Measurements from ENCODE around the gene TANC1. TPM values are rescaled to one million over a fixed set of nuclear protein-coding genes. Genes with fewer than 3 reads are reported as not detected.

The TANC1 gene
- polyA plus RNA-seq, 1 donor (not counting 4 experiments of a cell fraction or from before 2014, with no cell fraction given) = 33.5 TPM

GRCh38 chr2:159072795-159073194 is 104.4 kb downstream of the TANC1 start:
- H2AFZ ChIP-seq (ENCODE audit: control insufficient read depth, low read length) = no peak overlapping the region
- TF ChIP-seq CTCF (optimal IDR thresholded peaks at IDR 0.05 in 1 of 3, IDR thresholded peaks at IDR 0.05 in 1 of 3, conservative IDR thresholded peaks at IDR 0.05 in 1 of 3; ENCODE audit: extremely low read depth in 1 of 3, insufficient read depth in 2 of 3, low read length in 3 of 3) = no peak
- peak overlapping the region in 1 of 3 experiments; percentile 8 for H3K4me3 ChIP-seq (ENCODE audit: control insufficient read depth in 2 of 3, extremely low read depth in 1 of 3, insufficient read depth in 2 of 3, low read depth in 1 of 3, low read length in 3 of 3)
- H3K79me2 ChIP-seq (ENCODE audit: control insufficient read depth, insufficient read depth, low read length) = peaks cover 29% of the 10 kb centered on the region
- peaks cover 33% of the 10 kb centered on the region for H3K4me1 ChIP-seq (ENCODE audit: control insufficient read depth, extremely low read depth, insufficient read depth, low read length)
- H3K27ac ChIP-seq (ENCODE audit: control insufficient read depth, insufficient read depth, low read length) = peak overlapping the region; percentile 73
- H3K4me2 ChIP-seq (ENCODE audit: control insufficient read depth, extremely low read depth, insufficient read depth, low read depth, low read length) = peak overlapping the region; percentile 49
- no peaks in the 10 kb centered on the region for H3K27me3 ChIP-seq (ENCODE audit: control insufficient read depth, extremely low read depth, insufficient read depth, low read length)
- peaks cover 0 to under 1% of the 10 kb centered on the region in 2 experiments for H3K36me3 ChIP-seq (ENCODE audit: control insufficient read depth in 2 of 2, extremely low read depth in 1 of 2, insufficient read depth in 2 of 2, low read length in 2 of 2)
- FAIRE-seq (peak; percentile 65), DNase-seq (ENCODE audit: low read depth, low spot score) (no peak)
- H3K9me3 ChIP-seq (ENCODE audit: control insufficient read depth, low read depth, low read length) = no peaks in the 10 kb centered on the region
- peak overlapping the region; percentile 11 for H3K9ac ChIP-seq (ENCODE audit: control insufficient read depth, extremely low read depth, insufficient read depth, low read length)
- no peaks in the 10 kb centered on the region for H3K9me1 ChIP-seq (ENCODE audit: control insufficient read depth, extremely low read depth, insufficient read depth, low read length)
- dilution Hi-C loops (cut with MboI; ENCODE audit: extremely low pct_ligation_motif_present, low sequenced_read_pairs) = no loop called here
- H4K20me1 ChIP-seq (ENCODE audit: control insufficient read depth, extremely low read depth, insufficient read depth, low read length) = no peaks in the 10 kb centered on the region

GRCh38 chr2:159073256-159073655 is 104.8 kb downstream of the TANC1 start:
- H3K36me3 ChIP-seq (ENCODE audit: control insufficient read depth in 2 of 2, extremely low read depth in 1 of 2, insufficient read depth in 2 of 2, low read length in 2 of 2) = no peaks in the 10 kb centered on the region
- peak; percentile 35 for DNase-seq (ENCODE audit: low read depth, low spot score)
- peak overlapping the region in 2 of 3 experiments; percentile 8 to 21 for H3K4me3 ChIP-seq (ENCODE audit: control insufficient read depth in 2 of 3, extremely low read depth in 1 of 3, insufficient read depth in 2 of 3, low read depth in 1 of 3, low read length in 3 of 3)
- H3K9ac ChIP-seq (ENCODE audit: control insufficient read depth, extremely low read depth, insufficient read depth, low read length) = peak overlapping the region; percentile 11
- no peaks in the 10 kb centered on the region for H3K27me3 ChIP-seq (ENCODE audit: control insufficient read depth, extremely low read depth, insufficient read depth, low read length)
- dilution Hi-C loops (cut with MboI; ENCODE audit: extremely low pct_ligation_motif_present, low sequenced_read_pairs) = no loop called here
- H3K9me1 ChIP-seq (ENCODE audit: control insufficient read depth, extremely low read depth, insufficient read depth, low read length) = no peaks in the 10 kb centered on the region
- no peaks in the 10 kb centered on the region for H4K20me1 ChIP-seq (ENCODE audit: control insufficient read depth, extremely low read depth, insufficient read depth, low read length)
- H3K79me2 ChIP-seq (ENCODE audit: control insufficient read depth, insufficient read depth, low read length) = peaks cover 31% of the 10 kb centered on the region
- peak overlapping the region; percentile 49 for H3K4me2 ChIP-seq (ENCODE audit: control insufficient read depth, extremely low read depth, insufficient read depth, low read depth, low read length)
- FAIRE-seq = peak; percentile 77
- TF ChIP-seq EZH2 (IDR thresholded peaks at IDR 0.05; ENCODE audit: low read length) (no peak), CTCF (optimal IDR thresholded peaks at IDR 0.05 in 1 of 3, IDR thresholded peaks at IDR 0.05 in 1 of 3, conservative IDR thresholded peaks at IDR 0.05 in 1 of 3; ENCODE audit: extremely low read depth in 1 of 3, insufficient read depth in 2 of 3, low read length in 3 of 3) (no peak)
- peaks cover 33% of the 10 kb centered on the region for H3K4me1 ChIP-seq (ENCODE audit: control insufficient read depth, extremely low read depth, insufficient read depth, low read length)
- H3K27ac ChIP-seq (ENCODE audit: control insufficient read depth, insufficient read depth, low read length) = peak overlapping the region; percentile 73
- H2AFZ ChIP-seq (ENCODE audit: control insufficient read depth, low read length) = no peak overlapping the region
- no peaks in the 10 kb centered on the region for H3K9me3 ChIP-seq (ENCODE audit: control insufficient read depth, low read depth, low read length)
